IPS DF 4.7 (cell line): Measurements from ENCODE around the gene TPCN1.
"Not testable (repeated sequence)": the region's sequence is repeated elsewhere in the genome, so short reads cannot be mapped to it uniquely, and the experiment has no call there.

ENCODE experiments used
- DNase-seq: peaks from one replicate; pipeline ENCODE4 v3.0.0-alpha.2; 2013; ENCODE audit warnings: low spot score; ENCODE audit errors: extremely low read depth

Gene TPCN1

GRCh38 chr12:113196582-113196981 is 24.7 kb upstream of the TPCN1 start:
- no peak for DNase-seq

DNA sequence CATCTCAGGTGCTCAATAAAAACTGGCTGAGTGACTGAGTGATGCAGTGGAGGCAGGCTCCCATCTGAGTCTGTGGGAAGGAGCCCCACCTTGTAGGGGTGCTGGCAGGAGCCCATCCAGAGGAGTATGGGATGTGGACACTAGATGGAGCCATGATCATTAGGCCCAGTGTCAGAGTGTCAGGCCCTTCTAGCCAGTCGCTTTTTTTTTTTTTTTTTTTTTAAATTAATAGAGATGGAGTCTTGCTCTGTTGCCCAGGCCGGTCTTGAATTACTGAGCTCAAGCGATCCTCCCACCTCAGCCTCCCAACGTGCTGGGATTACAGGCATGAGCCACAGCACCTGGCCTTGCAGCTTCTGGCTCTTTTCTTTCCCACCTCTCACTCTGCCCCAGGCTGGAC is 24.3 kb upstream of the TPCN1 start:
- DNase-seq, result peak; percentile 69

GRCh38 chr12:113197518-113198077 is 23.7 kb upstream of the TPCN1 start:
- no peak for DNase-seq

DNA sequence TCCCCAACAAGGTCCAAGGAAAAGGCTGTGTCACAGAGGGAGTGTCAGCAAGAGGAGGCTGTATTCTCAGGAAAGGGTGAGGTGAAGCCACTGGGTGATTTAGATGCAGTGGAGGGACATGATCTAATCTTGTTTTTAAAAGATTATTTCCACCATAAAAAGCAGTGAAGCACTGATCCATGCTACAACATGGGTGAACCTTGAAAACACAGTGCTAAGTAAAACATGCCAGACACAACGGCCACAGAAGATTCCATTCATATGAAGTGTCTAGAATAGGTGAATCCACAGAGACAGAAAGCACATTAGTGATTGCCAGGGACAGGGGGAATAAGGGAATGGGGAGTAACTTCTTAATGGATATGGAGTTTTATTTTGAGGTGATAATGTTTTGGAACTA is 23.0 kb upstream of the TPCN1 start:
- no peak for DNase-seq

DNA sequence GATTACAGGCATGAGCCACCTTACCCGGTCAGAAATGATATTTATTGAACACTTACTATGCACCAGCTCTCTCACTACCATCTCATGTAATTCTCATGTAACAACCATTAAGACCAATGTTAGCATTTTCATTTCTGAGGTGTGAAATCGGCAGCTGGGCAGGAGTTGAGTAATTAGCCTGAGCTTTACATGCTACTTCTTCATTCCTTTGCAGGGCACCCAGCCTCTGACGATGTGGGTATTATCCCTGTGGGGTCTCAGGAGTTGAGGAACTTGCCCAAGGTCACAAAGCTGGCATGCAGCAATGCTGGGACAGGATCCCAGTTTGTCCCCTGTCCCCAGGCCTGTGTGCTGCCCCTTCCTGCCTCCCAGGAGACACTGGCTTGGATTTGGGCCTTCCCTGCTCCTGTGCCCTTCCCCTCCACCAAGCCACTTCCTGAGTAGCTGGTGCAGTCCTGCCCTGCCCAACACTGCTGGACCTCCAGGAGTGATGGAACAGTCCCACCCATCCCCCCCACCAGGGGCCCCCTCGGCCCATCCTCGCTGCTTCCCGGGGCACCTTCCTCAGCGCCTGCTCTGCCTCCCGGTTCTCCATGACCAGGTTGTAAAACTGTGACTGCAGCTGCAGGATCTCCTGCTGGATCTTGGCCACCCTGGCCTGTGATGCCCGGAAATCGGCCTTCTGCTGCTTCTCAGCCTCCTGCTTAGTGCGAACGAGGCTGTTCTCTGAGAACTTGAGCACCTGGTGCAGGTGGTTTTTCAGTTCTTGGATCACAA is 21.1 kb upstream of the TPCN1 start:
- no peak for DNase-seq

GRCh38 chr12:113201187-113202177 is 19.8 kb upstream of the TPCN1 start:
- no peak for DNase-seq

GRCh38 chr12:113202300-113203075 is 18.8 kb upstream of the TPCN1 start:
- DNase-seq, result no peak

- DNase-seq, result no peak
These were observed 17.2 kb upstream of the TPCN1 start for GRCh38 chr12:113203852-113204760.

DNA sequence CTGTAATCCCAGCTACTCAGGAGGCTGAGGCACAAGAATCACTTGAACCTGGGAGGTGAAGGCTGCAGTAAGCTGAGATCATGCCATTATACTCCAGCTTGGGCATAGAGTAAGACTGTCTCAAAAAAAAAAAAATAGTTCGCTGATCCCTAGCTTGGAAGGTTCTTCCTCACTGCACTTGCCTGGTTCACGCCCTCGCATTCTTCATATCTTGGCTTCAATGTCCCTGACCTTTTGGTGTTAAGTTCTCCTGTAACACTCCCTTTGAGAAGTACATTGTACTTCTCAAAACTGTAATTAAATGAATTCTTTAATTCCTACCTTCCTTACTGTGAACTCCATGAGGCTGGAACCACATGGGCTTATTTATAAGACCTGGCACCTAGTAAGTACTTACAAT is 16.5 kb upstream of the TPCN1 start:
- no peak for DNase-seq

- not testable (repeated sequence) for DNase-seq
These were observed 14.5 kb upstream of the TPCN1 start for GRCh38 chr12:113206802-113207201.

- DNase-seq, result no peak
These were observed 13.6 kb upstream of the TPCN1 start for GRCh38 chr12:113207613-113208040.

DNA sequence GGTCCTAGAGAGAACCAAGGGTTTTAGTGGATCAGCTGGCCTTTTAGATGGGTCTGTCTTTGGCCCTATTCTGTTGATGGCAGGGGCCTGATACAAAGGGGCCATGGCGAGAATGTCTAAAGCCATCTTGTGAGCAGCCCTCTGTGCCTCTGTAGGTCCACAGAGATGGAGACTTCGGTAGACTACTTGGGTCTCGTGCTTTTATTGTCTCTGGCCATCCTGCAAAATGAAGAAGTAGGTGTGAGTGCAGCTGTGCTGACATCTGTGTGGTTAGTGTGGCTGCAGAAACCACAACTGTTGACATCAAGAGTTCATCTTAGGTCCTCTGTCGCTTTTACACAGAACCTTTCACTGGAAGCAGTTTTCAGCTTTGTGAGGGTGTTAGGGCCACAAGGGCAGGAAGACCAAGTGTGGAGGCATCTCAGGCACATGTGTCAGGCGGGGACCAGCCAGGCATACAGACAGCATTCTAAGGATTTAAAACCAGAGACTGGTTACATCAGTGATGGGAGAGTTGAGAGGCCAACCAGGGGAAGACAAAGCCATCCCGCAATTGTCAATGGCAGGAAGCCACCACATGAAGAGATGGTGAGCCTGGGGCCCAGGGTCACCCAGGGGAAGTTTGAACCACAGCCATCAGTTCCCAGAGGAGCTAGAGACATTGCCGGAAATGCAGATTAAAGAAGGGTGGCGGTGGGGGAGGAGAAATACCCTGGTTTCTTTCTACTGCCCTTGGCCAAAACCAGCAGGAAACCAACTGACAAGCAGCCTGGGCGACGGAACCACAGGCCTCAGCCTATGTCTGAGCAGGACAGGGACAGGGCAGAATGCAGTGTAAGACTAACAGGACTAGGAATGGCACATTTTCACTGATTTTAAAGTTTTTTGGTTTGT is 13.0 kb upstream of the TPCN1 start:
- no peak for DNase-seq

DNA sequence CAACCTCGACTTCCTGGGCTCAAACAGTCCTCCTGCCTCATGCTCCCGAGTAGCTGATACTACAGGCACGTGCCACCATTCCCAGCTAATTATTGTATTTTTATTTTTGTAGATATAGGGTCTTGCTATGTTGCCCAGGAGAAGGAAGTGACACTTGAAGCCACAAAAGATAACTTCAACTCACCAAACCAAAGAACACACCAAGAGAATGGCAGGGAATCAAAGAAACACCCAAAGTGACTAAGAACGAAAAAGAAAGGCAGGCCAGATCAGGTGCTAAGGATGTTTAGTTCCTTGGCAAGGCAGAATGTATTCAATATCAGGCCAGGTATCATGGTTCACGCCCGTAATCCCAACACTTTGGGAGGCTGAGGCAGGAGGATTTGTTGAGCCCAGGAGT is 10.1 kb upstream of the TPCN1 start:
- no peak for DNase-seq

DNA sequence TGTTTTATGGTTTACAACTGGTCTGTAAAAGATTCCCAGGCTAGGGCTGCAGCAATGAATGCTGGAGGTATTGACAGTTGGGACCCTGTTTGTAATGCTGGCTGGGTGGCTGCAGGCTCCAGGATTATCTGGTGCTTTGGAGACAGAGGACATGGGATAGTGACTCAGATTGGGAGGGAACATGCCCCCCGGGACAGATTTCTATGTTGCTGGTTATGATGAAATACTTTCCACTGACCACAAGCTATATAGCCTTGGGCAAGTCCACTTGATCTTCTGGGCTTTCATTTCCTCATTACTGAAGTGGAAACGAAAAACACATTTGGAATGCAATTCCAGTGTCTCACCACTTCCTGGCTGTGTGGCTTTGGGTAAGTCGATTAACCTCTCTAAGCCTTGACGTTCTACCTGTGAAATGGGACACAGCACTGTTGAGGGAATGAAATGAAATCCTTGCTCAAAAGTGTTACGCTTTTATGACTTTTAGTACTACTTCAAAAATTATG is 6.3 kb upstream of the TPCN1 start:
- no peak for DNase-seq

GRCh38 chr12:113216027-113216426 is 5.2 kb upstream of the TPCN1 start:
- DNase-seq, result no peak

GRCh38 chr12:113220593-113221180 is 577 bp upstream of the TPCN1 start:
- no peak for DNase-seq

DNA sequence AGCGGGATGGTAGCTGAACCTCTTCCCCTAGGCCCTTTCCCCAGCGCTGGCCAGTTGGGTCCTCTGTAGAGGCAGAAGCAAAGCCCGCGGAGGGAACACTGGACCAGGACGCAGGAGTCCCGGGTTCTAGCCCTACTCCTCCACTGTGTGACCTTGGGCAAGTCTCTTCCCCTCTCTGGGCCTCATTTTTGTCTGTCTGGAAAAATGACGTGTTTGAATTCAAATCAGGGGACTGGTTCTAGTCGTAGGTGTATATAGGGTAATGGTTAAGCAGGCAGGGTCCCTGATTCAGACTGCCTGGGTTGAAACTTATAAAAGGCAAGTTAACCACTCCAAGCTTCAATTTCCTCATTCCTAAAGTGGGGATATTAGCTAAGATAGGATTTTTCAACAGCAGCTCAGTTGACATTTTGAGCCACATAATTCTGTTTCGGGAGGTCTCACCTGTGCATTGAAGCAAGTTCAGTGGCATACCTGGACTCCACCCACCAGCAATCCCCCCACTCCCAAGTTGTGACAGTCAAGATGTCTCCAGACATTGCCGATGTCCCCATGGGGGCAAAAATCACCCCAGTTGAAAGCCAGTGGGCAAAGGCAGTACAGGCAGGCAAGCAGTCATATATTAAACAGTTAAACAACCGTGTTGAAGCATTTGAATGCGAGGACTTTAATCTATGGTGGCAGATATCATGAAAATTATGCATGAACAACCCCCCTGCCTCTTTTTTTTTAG is 899 bp downstream of the TPCN1 start:
- no peak for DNase-seq
